H1 (cell line): ENCODE results near the gene NXN. TPM values are rescaled to one million over a fixed set of nuclear protein-coding genes. Genes with fewer than 3 reads are reported as not detected.

Experiments
- CTCF ChIA-PET: fragments of 300-600 bp; sonication (Branson Sonifier 250); formaldehyde crosslinking; loops from one replicate; lab custom pipeline; 2021; ENCODE audit not compliant: partially characterized antibody; lab: Charles Lee
- POLR2A ChIA-PET: fragments of 300-600 bp; sonication (Branson Sonifier 250); formaldehyde crosslinking; loops from one replicate; lab custom pipeline; 2021; ENCODE audit warnings: inconsistent platforms; ENCODE audit not compliant: partially characterized antibody; lab: Charles Lee
- DNase-seq, 2 experiments: peaks; one replicate each; pipeline versions ENCODE4 v3.0.0 to v3.0.0-alpha.2; 2010 to 2022; ENCODE audit warnings: low spot score in 2 of 2, low read depth in 1 of 2, mixed read lengths in 1 of 2
- FAIRE-seq: peaks from 2 replicates; lab custom pipeline; 2011; peaks lifted over from hg19 to GRCh38; lab: Jason Lieb, UNC
- H2AFZ ChIP-seq: 2 replicates; pipeline ENCODE4 v1.8.1; 2012; ENCODE audit warnings: low read length, inconsistent platforms
- H2AK5ac ChIP-seq: 2 replicates; pipeline ENCODE4 v1.6.1; 2013; ENCODE audit warnings: low read depth, low read length
- H2BK120ac ChIP-seq: replicated peaks from 2 replicates; pipeline ENCODE3; 2013; ENCODE audit warnings: low read depth, low read length, inconsistent platforms
- H2BK12ac ChIP-seq: 2 replicates; pipeline ENCODE4 v1.6.1; 2013; ENCODE audit warnings: low read depth, low read length
- H2BK15ac ChIP-seq: 2 replicates; pipeline ENCODE4 v1.6.1; 2013; ENCODE audit warnings: low read length
- H2BK20ac ChIP-seq: 2 replicates; pipeline ENCODE4 v1.6.1; 2013; ENCODE audit warnings: low read length
- H2BK5ac ChIP-seq: 2 replicates; pipeline ENCODE4 v1.6.1; 2013; ENCODE audit warnings: low read depth, low read length
- H3K14ac ChIP-seq: 2 replicates; pipeline ENCODE4 v1.6.1; 2013; ENCODE audit warnings: inconsistent platforms; ENCODE audit not compliant: insufficient read length
- H3K18ac ChIP-seq: 2 replicates; pipeline ENCODE4 v1.6.1; 2013; ENCODE audit warnings: low read length; ENCODE audit errors: extremely low read depth
- H3K23ac ChIP-seq: 2 replicates; pipeline ENCODE4 v1.6.1; 2013; ENCODE audit warnings: inconsistent platforms; ENCODE audit not compliant: insufficient read length
- H3K23me2 ChIP-seq: 2 replicates; pipeline ENCODE4 v1.6.1; 2013; ENCODE audit warnings: low read depth, low read length
- H3K27ac ChIP-seq: 2 replicates; pipeline ENCODE4 v1.6.1; 2011; ENCODE audit warnings: low read depth, low read length, inconsistent platforms
- H3K27me3 ChIP-seq, 4 experiments: replicated peaks in 1 of 4; 1 replicate in 1 of 4; 2 replicates in 3 of 4; pipeline versions ENCODE4 v1.6.1 to v1.8.1; 2011 to 2013; ENCODE audit warnings: low read length in 3 of 4, mild to moderate bottlenecking in 3 of 4, inconsistent platforms in 2 of 4, mixed read lengths in 2 of 4, moderate library complexity in 1 of 4; ENCODE audit not compliant: control insufficient read depth in 3 of 4, insufficient read depth in 3 of 4; ENCODE audit errors: extremely low read depth in 1 of 4
- H3K36me3 ChIP-seq, 4 experiments: 2 replicates each; pipeline versions ENCODE4 v1.6.1 to v1.8.1; 2011 to 2013; ENCODE audit warnings: mild to moderate bottlenecking in 4 of 4, low read length in 3 of 4, moderate library complexity in 2 of 4, control low read depth in 1 of 4, inconsistent platforms in 1 of 4; ENCODE audit not compliant: insufficient read depth in 4 of 4, control insufficient read depth in 2 of 4
- H3K4ac ChIP-seq: replicated peaks from 2 replicates; pipeline ENCODE3; 2013; ENCODE audit warnings: low read length, low read depth, mixed read lengths, inconsistent platforms; ENCODE audit not compliant: insufficient read length
- H3K4me1 ChIP-seq, 4 experiments: replicated peaks in 1 of 4; 1 replicate in 1 of 4; 2 replicates in 3 of 4; pipeline versions ENCODE4 v1.6.1 to v1.8.1; 2011 to 2013; ENCODE audit warnings: low read length in 3 of 4, inconsistent platforms in 2 of 4, mixed read lengths in 1 of 4; ENCODE audit not compliant: insufficient read depth in 4 of 4, control insufficient read depth in 3 of 4
- H3K4me2 ChIP-seq, 2 experiments: 2 replicates each; pipeline versions ENCODE4 v1.6.1 to v1.8.1; 2011 to 2013; ENCODE audit warnings: low read depth in 2 of 2, low read length in 2 of 2, control low read depth in 1 of 2, inconsistent platforms in 1 of 2, mild to moderate bottlenecking in 1 of 2; ENCODE audit not compliant: insufficient read depth in 1 of 2
- H3K4me3 ChIP-seq, 4 experiments: fragments of 200-600, 300-600 bp in 1 of 4; sonication (generic), shearing (Covaris generic), sonication (Bioruptor Twin) in 1 of 4; 2 replicates each; pipeline versions ENCODE4 v1.5.1 to v1.8.1; 2011 to 2016; ENCODE audit warnings: low read length in 4 of 4, low read depth in 3 of 4, control low read depth in 2 of 4, inconsistent platforms in 2 of 4, mild to moderate bottlenecking in 2 of 4, mixed read lengths in 1 of 4, moderate library complexity in 1 of 4; ENCODE audit not compliant: insufficient read depth in 2 of 4; ENCODE audit errors: extremely low read depth in 1 of 4
- H3K56ac ChIP-seq: replicated peaks from 2 replicates; pipeline ENCODE3; 2013; ENCODE audit warnings: low read depth, mild to moderate bottlenecking, mixed read lengths, low read length, inconsistent platforms; ENCODE audit not compliant: insufficient read length
- H3K79me1 ChIP-seq: 2 replicates; pipeline ENCODE4 v1.6.1; 2013; ENCODE audit warnings: low read depth, low read length, control low read depth
- H3K79me2 ChIP-seq, 2 experiments: 2 replicates each; pipeline versions ENCODE4 v1.6.1 to v1.8.1; 2012 to 2013; ENCODE audit warnings: low read length in 2 of 2, mild to moderate bottlenecking in 2 of 2, inconsistent platforms in 1 of 2; ENCODE audit not compliant: insufficient read depth in 2 of 2, control insufficient read depth in 1 of 2
- H3K9ac ChIP-seq, 4 experiments: replicated peaks in 1 of 4; 1 replicate in 1 of 4; 2 replicates in 3 of 4; pipeline versions ENCODE4 v1.6.1 to v1.8.1; 2011 to 2013; ENCODE audit warnings: low read depth in 3 of 4, low read length in 3 of 4, control low read depth in 2 of 4, mild to moderate bottlenecking in 2 of 4, moderate library complexity in 2 of 4, inconsistent platforms in 1 of 4; ENCODE audit errors: extremely low read depth in 1 of 4
- H3K9me3 ChIP-seq, 2 experiments: 2 replicates each; pipeline versions ENCODE4 v1.6.1 to v1.8.1; 2012 to 2013; ENCODE audit warnings: mild to moderate bottlenecking in 2 of 2, moderate library complexity in 2 of 2, control low read depth in 1 of 2, inconsistent platforms in 1 of 2, low read depth in 1 of 2, low read length in 1 of 2, mixed read lengths in 1 of 2; ENCODE audit not compliant: insufficient read depth in 2 of 2
- H4K20me1 ChIP-seq, 2 experiments: replicated peaks in 1 of 2; 2 replicates each; pipeline versions ENCODE3 to v1.8.1; 2011 to 2013; ENCODE audit warnings: inconsistent platforms in 2 of 2, low read length in 2 of 2, mild to moderate bottlenecking in 1 of 2; ENCODE audit not compliant: insufficient read depth in 2 of 2, control insufficient read depth in 1 of 2
- H4K5ac ChIP-seq: 2 replicates; pipeline ENCODE4 v1.6.1; 2013; ENCODE audit warnings: low read length, low read depth, mixed read lengths, inconsistent platforms; ENCODE audit not compliant: insufficient read length
- H4K8ac ChIP-seq: 2 replicates; pipeline ENCODE4 v1.8.0; 2013; ENCODE audit warnings: mild to moderate bottlenecking, moderate library complexity, low read length, inconsistent platforms; ENCODE audit not compliant: insufficient read depth; ENCODE audit errors: extremely low read depth
- H4K91ac ChIP-seq: replicated peaks from 2 replicates; pipeline ENCODE3; 2013; ENCODE audit warnings: low read length, mixed read lengths, inconsistent platforms; ENCODE audit not compliant: insufficient read length
- BCL11A ChIP-seq, 2 experiments: IDR thresholded peaks; one replicate each; pipeline ENCODE4 v1.6.1; 2011; ENCODE audit warnings: low read depth in 2 of 2, low read length in 2 of 2, mild to moderate bottlenecking in 2 of 2
- TAF7 ChIP-seq: optimal IDR thresholded peaks from 2 replicates; pipeline ENCODE3; 2011; ENCODE audit warnings: low read depth, mild to moderate bottlenecking, inconsistent platforms, low read length, moderate library complexity, borderline replicate concordance
- WGBS, 2 experiments: shearing (Covaris generic) in 1 of 2; methylation state at CpG; one replicate each; pipeline versions ENCODE4 v1.1.6 to v1.1.7; 2013 to 2015; ENCODE audit warnings: low lambda C conversion rate in 2 of 2, mixed read lengths in 2 of 2, inconsistent platforms in 1 of 2, low coverage in 1 of 2, missing lambda C conversion rate in 1 of 2; ENCODE audit not compliant: insufficient replicate concordance in 2 of 2, insufficient coverage in 1 of 2, insufficient read length in 1 of 2; ENCODE audit errors: extremely low coverage in 1 of 2, missing lambda C conversion rate in 1 of 2; 5-methylcytosine and 5-hydroxymethylcytosine counted together
- polyA plus RNA-seq, 7 experiments: library from polyadenylated mRNA; depleted of rRNA in 3 of 7; stranded (reverse) in 5 of 7; unstranded in 2 of 7; fragments of >200 nt in 5 of 7; fragments of 200-250 nt in 2 of 7; gene quantifications; 1 replicate in 5 of 7; 2 replicates in 1 of 7; 4 replicates in 1 of 7; pipeline versions ENCODE4 v1.2.1 to v1.2.3, GENCODE V29; 2011 to 2013; ENCODE audit warnings: missing spikeins in 2 of 7, mixed read lengths in 2 of 7
- total RNA-seq: library from RNA; stranded (reverse); fragmentation: NEBNext Ultra II Directional; extraction: Animal tissue kit (Norgen Biotek cat#: 25700); gene quantifications from 2 replicates; pipeline ENCODE4 v1.2.1, GENCODE V29; 2021

The NXN gene
- total and polyA plus RNA-seq, 2 of the 8 experiments (the other 6 are each of a cell fraction or from before 2014, with no cell fraction given): 94.1 to 107 TPM

DNA sequence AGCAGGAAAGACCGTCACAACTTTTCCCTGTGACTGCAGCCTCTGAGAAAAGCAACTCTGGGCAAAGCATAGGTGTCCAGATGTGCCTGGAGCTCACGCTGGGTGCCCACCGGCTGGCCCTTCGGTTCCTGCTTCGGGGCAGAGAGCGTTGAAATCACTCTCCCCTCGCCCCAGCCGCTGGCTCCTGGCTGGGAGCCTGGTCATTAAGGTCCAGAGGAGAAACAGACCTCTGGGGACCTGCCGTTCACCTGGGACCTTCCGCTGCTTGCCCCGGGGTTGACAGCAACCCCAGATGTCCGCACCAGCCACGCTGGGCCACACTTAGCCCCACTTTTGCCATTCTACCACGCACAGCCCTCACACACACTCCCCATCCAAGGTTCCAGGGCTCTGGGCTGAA lies 184.3 kb downstream of the NXN start:
- no peak overlapping the region for H3K23ac ChIP-seq
- POLR2A ChIA-PET: interaction anchor here (0.7 to 3.1 kb wide), 8 partner anchors 9 to 201 kb away, joined by 3 to 9 read pairs (median 6); partner anchors contain the start of genes NXN and TIMM22
- 0 out of 2 replicates have a peak overlapping the region, but pooled peaks have one; percentile 0 for H3K27ac ChIP-seq
- H3K14ac ChIP-seq: no peak overlapping the region
- no peak overlapping the region for H2AK5ac ChIP-seq
- TF ChIP-seq TAF7 (no peak), BCL11A (IDR thresholded peaks at IDR 0.05; ENCODE audit: low read depth in 2 of 2, low read length in 2 of 2) (no peak)
- H2AFZ ChIP-seq: no peak overlapping the region
- no peak overlapping the region for H2BK120ac ChIP-seq
- no peak overlapping the region for H4K8ac ChIP-seq
- H4K5ac ChIP-seq: no peak overlapping the region
- 88% methylated on average over 14 of the region's 14 CpGs; no CpG with 5 or more reads in 1 of the 2 experiments for WGBS, 2 experiments
- no peak overlapping the region for H2BK12ac ChIP-seq
- H3K4me1 ChIP-seq: peaks cover 0 to 9% (median under 1%) of the 10 kb centered on the region in 4 experiments; a peak in 5 of 7 replicates
- H3K9ac ChIP-seq: no peak overlapping the region; a peak in 1 of 7 replicates
- H3K4me3 ChIP-seq: no peak overlapping the region
- H4K20me1 ChIP-seq: peaks cover 3 to 5% of the 10 kb centered on the region in 2 experiments
- H2BK15ac ChIP-seq: no peak overlapping the region
- no peaks in the 10 kb centered on the region; the same call in 1 of the 2 replicates for H3K79me1 ChIP-seq
- H3K79me2 ChIP-seq: no peaks in the 10 kb centered on the region
- H2BK5ac ChIP-seq: no peak overlapping the region
- no peaks in the 10 kb centered on the region for H3K9me3 ChIP-seq
- no peak overlapping the region; the same call in 1 of the 2 replicates for H3K18ac ChIP-seq
- no peak overlapping the region for H3K56ac ChIP-seq
- DNase-seq (no peak), FAIRE-seq (no peak)
- H4K91ac ChIP-seq: no peak overlapping the region
- H3K4me2 ChIP-seq: no peak overlapping the region
- H3K23me2 ChIP-seq: no peaks in the 10 kb centered on the region
- no peak overlapping the region for H3K4ac ChIP-seq
- H2BK20ac ChIP-seq: no peak overlapping the region
- no peaks in the 10 kb centered on the region for H3K27me3 ChIP-seq
- CTCF ChIA-PET: interaction anchor here (0.6 to 17.5 kb wide), 35 partner anchors 9 to 369 kb away, joined by 3 to 258 read pairs (median 4); partner anchors contain the start of genes GLOD4, MRM3, NXN and TIMM22
- peaks cover 0 to 4% (median 3%) of the 10 kb centered on the region in 4 experiments; a peak in 4 of 8 replicates for H3K36me3 ChIP-seq
